GM15510 (cell line): Measurements from ENCODE around the gene PHIP.

Experiments
- POLR2A ChIP-seq: IDR thresholded peaks from 3 replicates; pipeline ENCODE4 v1.6.1; 2011; ENCODE audit warnings: borderline replicate concordance; ENCODE audit not compliant: insufficient read length; ENCODE audit errors: extremely low read depth

Gene PHIP

DNA sequence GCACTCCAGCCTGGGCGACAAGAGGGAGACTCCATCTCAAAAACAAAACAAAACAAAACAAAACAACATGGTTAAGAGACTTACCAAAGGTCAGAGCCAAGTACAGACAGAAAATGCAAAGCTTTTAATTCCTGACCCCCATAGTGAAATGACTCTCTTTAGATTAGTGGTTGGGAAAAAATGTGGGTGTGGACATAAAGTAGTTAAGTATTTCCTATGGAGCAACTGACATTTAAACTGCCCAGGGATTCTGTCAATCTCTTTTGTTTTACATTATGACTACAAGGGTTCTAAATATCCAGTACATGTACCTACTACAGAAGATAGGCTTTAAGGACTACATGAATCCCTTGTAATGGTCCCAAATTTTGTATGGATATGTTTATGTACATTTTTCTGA lies 135.6 kb downstream of the PHIP start:
- no peak for TF ChIP-seq POLR2A

DNA sequence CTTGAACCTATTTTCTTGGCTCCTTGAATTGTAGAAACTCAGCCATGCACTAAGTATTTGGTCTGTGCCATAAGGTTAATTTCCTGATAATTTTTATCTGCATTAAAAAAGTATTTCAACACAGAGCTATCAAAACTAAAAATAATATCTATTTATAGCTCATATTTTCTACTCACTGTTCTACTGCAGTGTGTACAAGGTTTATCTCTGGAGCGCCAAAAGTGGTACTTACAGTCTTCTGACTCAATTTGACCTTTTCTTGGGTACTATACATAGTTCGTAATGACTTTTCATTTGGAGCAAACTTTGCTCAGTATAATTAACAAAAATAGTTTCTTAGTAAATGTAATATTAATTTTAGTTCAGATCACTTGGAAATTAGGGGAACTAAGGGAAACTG lies 141.5 kb downstream of the PHIP start:
- TF ChIP-seq POLR2A = no peak

DNA sequence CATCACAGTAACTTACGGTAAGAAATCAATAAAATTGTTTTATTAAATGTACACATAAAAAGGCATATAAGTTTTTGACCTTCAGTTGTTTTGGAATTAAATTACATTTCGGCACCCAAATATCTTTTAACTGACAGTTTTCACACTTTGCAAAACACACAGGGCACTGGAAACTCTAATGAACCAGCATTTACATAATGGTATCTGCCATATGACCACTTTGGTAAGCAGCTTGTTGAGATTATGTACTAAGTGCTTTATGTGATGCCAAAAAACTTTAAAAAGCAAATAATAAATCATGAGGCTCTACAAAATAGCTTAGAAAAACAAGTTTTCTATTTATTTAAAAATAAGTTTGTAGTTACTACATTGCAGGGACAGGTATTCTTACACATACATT lies 142.5 kb downstream of the PHIP start:
- TF ChIP-seq POLR2A = no peak

DNA sequence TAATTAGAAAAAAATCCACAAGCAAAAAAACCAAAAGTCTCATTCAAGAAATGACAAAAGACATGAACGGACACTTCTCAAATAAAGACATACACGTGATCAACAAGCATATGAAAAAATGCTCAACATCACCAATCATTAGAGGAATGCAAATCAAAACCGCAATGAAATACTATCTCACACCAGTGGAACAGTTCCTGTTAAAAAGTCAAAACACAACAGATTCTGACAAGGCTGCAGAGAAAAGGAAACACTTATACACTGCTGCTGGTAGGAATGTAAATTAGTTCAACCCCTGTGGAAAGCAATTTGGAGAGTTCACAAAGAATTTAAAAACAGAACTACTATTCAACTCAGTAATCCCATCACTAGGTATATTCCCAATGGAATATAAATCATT lies 152.7 kb downstream of the PHIP start:
- TF ChIP-seq POLR2A = no peak

DNA sequence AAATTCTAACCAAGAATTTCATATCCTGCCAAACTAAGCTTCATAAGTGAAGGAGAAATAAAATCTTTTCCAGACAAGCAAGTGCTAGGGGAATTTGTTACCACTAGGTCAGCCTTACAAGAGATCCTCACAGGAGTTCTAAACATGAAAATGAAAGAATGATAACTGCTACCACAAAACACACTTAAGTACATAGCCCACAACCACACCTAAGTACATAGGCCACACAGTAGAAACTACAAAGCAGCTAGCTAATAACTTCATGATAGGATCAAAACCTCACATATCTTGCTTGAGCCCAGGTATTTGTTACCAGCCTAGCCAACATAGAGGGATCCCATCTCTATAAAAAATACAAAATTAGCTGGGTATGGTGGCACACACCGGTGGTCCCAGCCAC lies 160.3 kb downstream of the PHIP start:
- TF ChIP-seq POLR2A = no peak

DNA sequence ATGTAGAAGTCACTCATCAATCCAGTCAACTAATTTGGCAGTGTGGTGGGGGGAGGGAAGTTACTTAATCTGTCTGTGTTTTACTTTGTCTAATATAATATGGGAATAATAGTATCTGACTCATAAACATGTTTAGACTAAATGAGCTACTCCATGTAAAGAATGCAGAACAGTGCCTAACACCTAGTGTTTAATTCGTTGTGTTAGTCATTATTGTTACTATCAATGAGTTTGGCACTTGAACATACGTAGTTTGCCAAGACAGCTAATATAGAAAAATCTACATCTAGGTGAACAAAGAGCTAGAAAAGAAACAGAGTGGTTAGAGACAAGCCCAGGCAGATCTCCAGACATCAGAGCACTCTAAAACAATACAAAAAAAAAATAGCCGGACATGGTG lies 161.6 kb downstream of the PHIP start:
- no peak for TF ChIP-seq POLR2A

DNA sequence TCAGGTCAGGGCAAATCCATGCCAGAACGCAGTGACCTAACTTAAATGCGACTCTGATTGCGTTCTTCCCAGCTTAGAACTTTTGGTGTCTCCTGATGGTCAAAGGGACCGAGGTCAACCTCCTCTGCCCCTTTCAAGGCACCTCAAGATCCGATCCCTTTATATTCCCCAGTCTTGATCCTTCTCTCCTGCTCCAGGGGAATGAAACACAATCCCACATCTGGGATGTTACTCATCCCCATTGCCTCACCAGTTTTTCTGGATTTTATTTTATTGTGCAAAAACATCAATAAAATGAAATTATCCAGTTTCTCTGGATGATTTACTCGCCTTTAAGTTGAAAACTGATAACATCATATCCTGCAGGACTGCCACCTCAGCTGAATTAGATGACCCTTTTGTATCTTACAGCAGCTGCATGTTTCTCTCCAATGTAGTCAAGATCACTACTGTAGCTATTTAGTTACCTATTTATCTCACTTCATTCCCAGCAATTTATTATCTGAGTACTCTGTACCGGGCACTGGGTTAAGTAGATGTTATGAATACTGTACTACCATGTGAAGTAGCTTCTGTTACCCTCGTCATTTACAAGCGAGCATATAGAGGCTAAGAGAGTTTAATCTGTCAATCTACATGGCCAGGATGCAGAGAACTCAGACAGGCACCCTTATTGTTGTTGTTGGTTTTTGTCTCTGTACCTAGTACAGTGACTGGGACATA lies 166.7 kb downstream of the PHIP start:
- TF ChIP-seq POLR2A = no peak

DNA sequence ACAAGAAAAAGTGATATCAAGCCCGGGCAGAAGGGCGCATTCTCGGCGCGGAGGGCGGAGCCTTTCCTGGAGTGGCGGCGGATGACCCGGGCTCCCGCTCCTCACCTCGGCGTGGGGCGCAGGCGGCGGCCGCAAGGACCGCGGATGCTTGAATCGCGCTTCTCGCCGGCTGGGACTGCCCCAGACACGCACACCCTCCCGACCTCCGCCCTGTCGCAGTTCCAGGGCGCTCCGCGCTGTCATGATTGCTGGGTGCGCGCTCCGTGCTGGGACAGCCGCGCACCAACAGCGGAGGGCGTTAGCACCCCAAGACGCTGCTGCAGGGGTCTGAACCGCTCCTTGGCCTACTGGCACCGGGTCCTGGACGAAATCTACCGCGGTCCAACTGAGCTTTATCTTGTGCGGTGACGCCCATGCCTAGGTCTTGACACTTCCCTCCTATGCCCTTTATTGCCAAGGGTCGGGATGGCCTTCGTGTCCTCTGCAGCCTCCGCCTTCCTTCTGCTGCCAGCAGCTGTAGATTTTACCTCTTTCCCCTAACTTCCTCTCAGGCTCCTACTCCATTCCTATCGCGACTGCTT lies 167.4 kb downstream of the PHIP start:
- no peak for TF ChIP-seq POLR2A

DNA sequence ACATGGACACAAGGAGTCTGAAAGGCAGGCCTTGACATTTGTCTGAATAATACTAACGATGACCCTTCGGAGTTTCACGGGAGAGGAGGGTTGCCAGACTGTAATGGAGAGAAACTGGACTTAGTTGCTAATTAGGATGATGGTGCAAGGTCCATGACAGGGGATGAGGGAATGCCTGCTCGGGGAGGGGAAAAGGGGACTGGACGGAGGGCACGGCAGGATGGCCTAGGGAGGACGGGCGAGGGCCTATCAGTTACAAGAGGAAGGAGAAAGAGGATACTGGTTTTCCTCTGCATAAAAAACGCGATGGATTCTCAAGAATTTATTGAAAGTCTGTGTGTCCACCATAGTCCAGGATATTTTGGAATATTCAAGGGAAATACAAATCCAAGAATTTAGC lies 168.0 kb downstream of the PHIP start:
- no peak for TF ChIP-seq POLR2A

DNA sequence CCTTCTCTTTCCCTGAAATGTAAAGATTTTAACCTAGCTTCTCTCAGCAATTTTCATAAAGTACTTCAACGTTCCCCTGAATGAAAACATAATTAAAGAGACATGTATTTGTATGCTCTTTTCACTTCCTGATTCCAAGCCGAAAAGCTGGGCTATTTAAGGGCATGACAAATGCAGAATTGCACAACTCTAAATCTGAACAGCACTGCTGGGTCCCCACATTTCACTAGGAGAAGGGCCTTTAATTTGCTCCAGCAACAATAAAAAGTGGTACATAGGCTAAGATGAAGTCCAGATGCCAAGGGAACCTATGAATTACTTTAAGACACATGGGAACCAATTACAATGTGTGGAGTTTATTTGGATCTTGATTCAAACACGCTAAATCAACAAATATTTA lies 168.7 kb downstream of the PHIP start:
- TF ChIP-seq POLR2A = no peak

DNA sequence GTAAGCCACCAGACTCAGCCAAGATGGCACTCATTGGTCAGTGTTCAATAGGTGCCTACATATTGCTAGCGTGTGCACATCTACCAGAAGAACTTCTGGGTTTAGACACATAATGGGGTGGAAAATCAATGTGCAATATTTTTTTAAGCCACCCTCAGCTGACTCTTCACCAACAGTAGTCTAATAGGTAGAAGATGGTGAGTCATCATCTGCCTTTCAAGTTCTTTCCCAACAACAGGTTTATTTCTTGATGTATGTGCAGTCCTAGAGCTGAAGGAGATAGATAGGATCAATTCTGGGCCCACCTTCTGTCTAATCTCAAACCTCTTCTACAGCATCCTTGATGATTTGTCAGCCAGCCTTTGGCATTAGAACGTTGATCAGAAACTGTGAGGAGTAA lies 169.4 kb downstream of the PHIP start:
- TF ChIP-seq POLR2A = no peak

DNA sequence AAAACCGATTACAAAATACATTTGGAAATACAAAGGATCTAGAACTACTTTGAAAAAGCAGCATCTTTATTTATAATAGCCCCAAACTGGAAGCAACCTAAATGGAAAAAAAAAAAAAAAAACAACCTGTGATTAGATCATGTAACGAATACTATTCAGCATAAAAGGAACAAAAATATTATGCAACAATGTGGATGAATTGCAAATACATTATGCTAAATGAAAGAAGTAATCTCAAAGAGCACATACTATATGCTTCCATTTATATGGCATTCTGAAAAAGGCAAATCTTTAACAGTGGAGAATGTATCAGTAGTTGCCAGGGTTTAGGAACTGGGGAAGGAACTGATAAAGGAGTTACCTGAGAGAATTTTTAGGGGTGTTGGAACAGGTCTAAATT lies 181.8 kb downstream of the PHIP start:
- TF ChIP-seq POLR2A = no peak
